Measurements from ENCODE around the gene NUDC.

- no peak for TF ChIP-seq CTCF (IDR thresholded peaks at IDR 0.05)
- no peak for TF ChIP-seq POLR2AphosphoS5 (IDR thresholded peaks at IDR 0.05)
Observed at GRCh38 chr1:26994787-26995517, 73.4 kb downstream of the NUDC start.
